IMR-90 (cell line): ENCODE data around the gene ITIH6. TPM values are rescaled to one million over a fixed set of nuclear protein-coding genes. Genes with fewer than 3 reads are reported as not detected.

Experiments
- ATAC-seq: fragments of 200-7000 bp; cut with Tn5 transposase; 2 replicates; pipeline ENCODE4 v1.9.1; 2020; ENCODE audit warnings: low read depth, mild to moderate bottlenecking, moderate library complexity
- BruUV-seq: library from RNA; stranded (reverse); fragments of 400-500 nt; replicated peaks from 2 replicates; lab custom pipeline; 2021; lab: Mats Ljungman, UMichigan
- CTCF ChIA-PET: fragments of 300-600 bp; formaldehyde crosslinking; extraction: SDS; loops from one replicate; lab custom pipeline; 2021; ENCODE audit warnings: antibody characterized with exemption; lab: Yijun Ruan, JAX
- POLR2A ChIA-PET: fragments of 300-600 bp; sonication (Branson Sonifier 250); formaldehyde crosslinking; loops from one replicate; lab custom pipeline; 2022; ENCODE audit warnings: antibody characterized with exemption; ENCODE audit not compliant: unreplicated experiment; lab: Charles Lee
- DNase-seq: peaks from one replicate; pipeline ENCODE4 v3.0.0; 2013
- H2AFZ ChIP-seq: replicated peaks from 2 replicates; pipeline ENCODE3; 2013; ENCODE audit warnings: low read length, mild to moderate bottlenecking; ENCODE audit not compliant: poor library complexity
- H2AK5ac ChIP-seq: 2 replicates; pipeline ENCODE4 v1.6.1; 2013; ENCODE audit warnings: low read depth, low read length, inconsistent platforms
- H2AK9ac ChIP-seq: replicated peaks from 2 replicates; pipeline ENCODE3; 2013; ENCODE audit warnings: mild to moderate bottlenecking, low read depth, low read length, moderate library complexity; ENCODE audit not compliant: poor library complexity
- H2BK120ac ChIP-seq: 2 replicates; pipeline ENCODE4 v1.6.1; 2013; ENCODE audit warnings: low read depth, low read length, inconsistent platforms
- H2BK15ac ChIP-seq: 3 replicates; pipeline ENCODE4 v1.6.1; 2013; ENCODE audit warnings: low read depth, low read length, inconsistent platforms
- H2BK20ac ChIP-seq: 2 replicates; pipeline ENCODE4 v1.6.1; 2013; ENCODE audit warnings: low read depth, mild to moderate bottlenecking, inconsistent platforms, low read length, moderate library complexity
- H2BK5ac ChIP-seq: 2 replicates; pipeline ENCODE4 v1.6.1; 2013; ENCODE audit warnings: mild to moderate bottlenecking, low read depth, low read length, inconsistent platforms; ENCODE audit not compliant: poor library complexity, severe bottlenecking
- H3K14ac ChIP-seq: replicated peaks from 2 replicates; pipeline ENCODE4 v1.6.1; 2013; ENCODE audit warnings: low read depth, low read length, inconsistent platforms
- H3K18ac ChIP-seq: 2 replicates; pipeline ENCODE4 v1.6.1; 2013; ENCODE audit warnings: low read depth, low read length, control low read depth
- H3K23ac ChIP-seq: 2 replicates; pipeline ENCODE4 v1.6.1; 2013; ENCODE audit warnings: low read depth, low read length, inconsistent platforms
- H3K27ac ChIP-seq: 2 replicates; pipeline ENCODE4 v1.5.1; 2013; ENCODE audit warnings: mild to moderate bottlenecking, control low read depth, low read length; ENCODE audit not compliant: insufficient read depth
- H3K27me3 ChIP-seq: 2 replicates; pipeline ENCODE4 v1.6.1; 2013; ENCODE audit warnings: low read length; ENCODE audit not compliant: control insufficient read depth, insufficient read depth
- H3K36me3 ChIP-seq: 2 replicates; pipeline ENCODE4 v1.6.1; 2013; ENCODE audit warnings: low read length, mixed read lengths; ENCODE audit not compliant: control insufficient read depth, insufficient read depth
- H3K4ac ChIP-seq: 2 replicates; pipeline ENCODE4 v1.6.1; 2013; ENCODE audit warnings: low read depth, low read length, inconsistent platforms
- H3K4me1 ChIP-seq: 2 replicates; pipeline ENCODE4 v1.6.1; 2013; ENCODE audit warnings: low read length, mixed read lengths; ENCODE audit not compliant: control insufficient read depth, insufficient read depth
- H3K4me2 ChIP-seq: 2 replicates; pipeline ENCODE4 v1.6.1; 2013; ENCODE audit warnings: low read depth, mild to moderate bottlenecking, control low read depth, low read length, moderate library complexity
- H3K4me3 ChIP-seq: 2 replicates; pipeline ENCODE4 v1.5.1; 2013; ENCODE audit warnings: low read depth, mild to moderate bottlenecking, control low read depth, low read length, moderate library complexity; ENCODE audit not compliant: insufficient read depth
- H3K56ac ChIP-seq: 2 replicates; pipeline ENCODE4 v1.6.1; 2013; ENCODE audit warnings: low read length, inconsistent platforms; ENCODE audit not compliant: insufficient read depth; ENCODE audit errors: extremely low read depth
- H3K79me1 ChIP-seq, 2 experiments: 2 replicates each; pipeline ENCODE4 v1.6.1; 2013; ENCODE audit warnings: low read length in 2 of 2, inconsistent platforms in 1 of 2, low read depth in 1 of 2
- H3K9ac ChIP-seq: 2 replicates; pipeline ENCODE4 v1.6.1; 2013; ENCODE audit warnings: low read depth, low read length, control low read depth
- H3K9me1 ChIP-seq: 2 replicates; pipeline ENCODE4 v1.6.1; 2013; ENCODE audit warnings: low read length, inconsistent platforms; ENCODE audit not compliant: insufficient read depth
- H3K9me3 ChIP-seq: 2 replicates; pipeline ENCODE4 v1.6.1; 2013; ENCODE audit warnings: low read length; ENCODE audit not compliant: control insufficient read depth, insufficient read depth
- H4K20me1 ChIP-seq: 2 replicates; pipeline ENCODE4 v1.6.1; 2013; ENCODE audit warnings: low read length, inconsistent platforms; ENCODE audit not compliant: insufficient read depth
- H4K5ac ChIP-seq: 2 replicates; pipeline ENCODE4 v1.6.1; 2013; ENCODE audit warnings: mild to moderate bottlenecking, low read depth, low read length, control low read depth
- H4K8ac ChIP-seq, 2 experiments: 2 replicates each; pipeline ENCODE4 v1.6.1; 2013; ENCODE audit warnings: low read depth in 2 of 2, low read length in 2 of 2, control low read depth in 1 of 2, inconsistent platforms in 1 of 2
- H4K91ac ChIP-seq: 2 replicates; pipeline ENCODE4 v1.6.1; 2013; ENCODE audit warnings: low read depth, low read length, inconsistent platforms; ENCODE audit not compliant: insufficient read depth
- BHLHE40 ChIP-seq: fragments of 150-350 bp; IDR thresholded peaks from 2 replicates; pipeline ENCODE4 v1.6.1; 2016; ENCODE audit warnings: mild to moderate bottlenecking, low read depth, low read length
- CEBPB ChIP-seq: IDR thresholded peaks from 2 replicates; pipeline ENCODE4 v1.6.1; 2012; ENCODE audit warnings: low read depth, low read length, improper control_type of control experiment
- CHD1 ChIP-seq: IDR thresholded peaks from 2 replicates; pipeline ENCODE4 v1.6.1; 2012; ENCODE audit warnings: low read depth, low read length, improper control_type of control experiment
- NFE2L2 ChIP-seq: fragments of 150-350 bp; IDR thresholded peaks from 2 replicates; pipeline ENCODE4 v1.6.1; 2016; ENCODE audit warnings: low read depth, mild to moderate bottlenecking, low read length
- RCOR1 ChIP-seq: IDR thresholded peaks from 2 replicates; pipeline ENCODE4 v1.6.1; 2012; ENCODE audit warnings: mild to moderate bottlenecking, low read length, improper control_type of control experiment; ENCODE audit not compliant: insufficient replicate concordance
- RFX5 ChIP-seq: IDR thresholded peaks from 2 replicates; pipeline ENCODE4 v1.8.0; 2012; ENCODE audit warnings: low read depth, mild to moderate bottlenecking, low read length, moderate library complexity
- WGBS, 2 experiments: methylation state at CpG; one replicate each; pipeline versions ENCODE4 v1.1.5 to v1.1.7; 2013; ENCODE audit warnings: missing lambda C conversion rate in 2 of 2; ENCODE audit not compliant: insufficient read length in 1 of 2; ENCODE audit errors: extremely low coverage in 2 of 2; 5-methylcytosine and 5-hydroxymethylcytosine counted together
- dilution Hi-C: fragments of 300-500 bp; cut with HindIII; formaldehyde crosslinking; loops from one replicate; pipeline ENCODE4 v1.14.3; 2018; ENCODE audit warnings: low sequenced_read_pairs; ENCODE audit not compliant: unreplicated experiment
- in situ Hi-C: fragments of 300-500 bp; cut with MboI; formaldehyde crosslinking; loops from 3 replicates; pipeline ENCODE4 v1.14.3; 2019; ENCODE audit warnings: low sequenced_read_pairs, inconsistent platforms, mixed read lengths
- intact Hi-C: fragments of 100-400 bp; cut with micrococcal nuclease; formaldehyde crosslinking; loops from 2 replicates; pipeline ENCODE4 v1.10.0; 2022
- polyA plus RNA-seq, 3 experiments: library from polyadenylated mRNA; depleted of rRNA; stranded (reverse); fragments of >200 nt; gene quantifications; 2 replicates each; pipeline ENCODE4 v1.2.3, GENCODE V29; 2012; ENCODE audit warnings: low replicate concordance in 1 of 3
- total RNA-seq: library from RNA; depleted of rRNA; stranded (reverse); fragments of >200 nt; gene quantifications from 2 replicates; pipeline ENCODE4 v1.2.3, GENCODE V29; 2012

ITIH6 gene
- total and polyA plus RNA-seq, 2 of the 4 experiments (the other 2 are of a cell fraction) = not detected

- ATAC-seq (no peak), DNase-seq (no peak)
- dilution Hi-C loops = no loop called here
- Histone ChIP-seq H4K8ac (no peak overlapping the region), H3K56ac (no peak overlapping the region), H3K4me3 (no peak overlapping the region), H2AK5ac (no peak overlapping the region), H3K36me3 (no peaks in the 10 kb centered on the region), H4K91ac (no peak overlapping the region), H3K23ac (no peak overlapping the region), H2AFZ (no peak overlapping the region), H3K18ac (no peak overlapping the region), H3K79me1 (no peaks in the 10 kb centered on the region), H3K9me3 (no peaks in the 10 kb centered on the region), H3K4me2 (no peak overlapping the region), H3K4ac (no peak overlapping the region), H2BK20ac (no peak overlapping the region), H3K9ac (no peak overlapping the region), H2AK9ac (no peak overlapping the region), H2BK5ac (no peak overlapping the region), H3K9me1 (no peaks in the 10 kb centered on the region), H2BK120ac (no peak overlapping the region), H2BK15ac (no peak overlapping the region), H3K27ac (no peak overlapping the region), H4K5ac (no peak overlapping the region), H3K27me3 (peaks cover 1% of the 10 kb centered on the region), H3K4me1 (no peaks in the 10 kb centered on the region), H4K20me1 (no peaks in the 10 kb centered on the region), H3K14ac (no peak overlapping the region)
- WGBS, 2 experiments = 9% methylated on average over 1 of the region's 1 CpG; no CpG with 5 or more reads in 1 of the 2 experiments
- intact Hi-C loops = no loop called here
- TF ChIP-seq RFX5 = no peak
- TF ChIP-seq RCOR1 = no peak
- no peak for TF ChIP-seq CEBPB
- TF ChIP-seq BHLHE40 = no peak
- TF ChIP-seq NFE2L2 = no peak
- TF ChIP-seq CHD1 = no peak
- in situ Hi-C loops = no loop called here
- no TSS peak for BruUV-seq
- CTCF ChIA-PET = no interaction called here
- POLR2A ChIA-PET = no interaction called here
These were observed 87.1 kb downstream of the ITIH6 start for GRCh38 chrX:54710920-54711319.
